ENCODE data around the gene DPH3. TPM values are rescaled to one million over a fixed set of nuclear protein-coding genes. Genes with fewer than 3 reads are reported as not detected.

Gene DPH3
- total and polyA plus RNA-seq, 7 donors = 23.5 to 108 (median 51.4) TPM

- no peaks in the 10 kb centered on the region for H3K36me3 ChIP-seq (ENCODE audit: insufficient read depth in 1 of 2, low read depth in 1 of 2)
- H3K27ac ChIP-seq = no peak overlapping the region
- DNase-seq (no peak), ATAC-seq (no peak)
- H3K27me3 ChIP-seq (ENCODE audit: insufficient read depth in 3 of 3, low read length in 2 of 3) = no peaks in the 10 kb centered on the region
- WGBS, 3 donors = 60 to 80% (median 63%) methylated on average over 3 of the region's 3 CpGs
- H3K4me1 ChIP-seq = peaks cover 14% of the 10 kb centered on the region
- no peak overlapping the region for H3K4me3 ChIP-seq
- no peaks in the 10 kb centered on the region for H3K9me3 ChIP-seq
- TF ChIP-seq, protein P1, sequence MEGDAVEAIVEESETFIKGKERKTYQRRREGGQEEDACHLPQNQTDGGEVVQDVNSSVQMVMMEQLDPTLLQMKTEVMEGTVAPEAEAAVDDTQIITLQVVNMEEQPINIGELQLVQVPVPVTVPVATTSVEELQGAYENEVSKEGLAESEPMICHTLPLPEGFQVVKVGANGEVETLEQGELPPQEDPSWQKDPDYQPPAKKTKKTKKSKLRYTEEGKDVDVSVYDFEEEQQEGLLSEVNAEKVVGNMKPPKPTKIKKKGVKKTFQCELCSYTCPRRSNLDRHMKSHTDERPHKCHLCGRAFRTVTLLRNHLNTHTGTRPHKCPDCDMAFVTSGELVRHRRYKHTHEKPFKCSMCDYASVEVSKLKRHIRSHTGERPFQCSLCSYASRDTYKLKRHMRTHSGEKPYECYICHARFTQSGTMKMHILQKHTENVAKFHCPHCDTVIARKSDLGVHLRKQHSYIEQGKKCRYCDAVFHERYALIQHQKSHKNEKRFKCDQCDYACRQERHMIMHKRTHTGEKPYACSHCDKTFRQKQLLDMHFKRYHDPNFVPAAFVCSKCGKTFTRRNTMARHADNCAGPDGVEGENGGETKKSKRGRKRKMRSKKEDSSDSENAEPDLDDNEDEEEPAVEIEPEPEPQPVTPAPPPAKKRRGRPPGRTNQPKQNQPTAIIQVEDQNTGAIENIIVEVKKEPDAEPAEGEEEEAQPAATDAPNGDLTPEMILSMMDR (IDR thresholded peaks at IDR 0.05) = no peak
- intact Hi-C loops (cut with DNase I) = loop anchor here in 1 of 2 donors (5.0 kb wide), 1 partner anchor 40 kb away; no protein-coding TSS in a partner anchor
Measured at GRCh38 chr3:16236856-16237393, 27.8 kb downstream of the DPH3 start.

DNA sequence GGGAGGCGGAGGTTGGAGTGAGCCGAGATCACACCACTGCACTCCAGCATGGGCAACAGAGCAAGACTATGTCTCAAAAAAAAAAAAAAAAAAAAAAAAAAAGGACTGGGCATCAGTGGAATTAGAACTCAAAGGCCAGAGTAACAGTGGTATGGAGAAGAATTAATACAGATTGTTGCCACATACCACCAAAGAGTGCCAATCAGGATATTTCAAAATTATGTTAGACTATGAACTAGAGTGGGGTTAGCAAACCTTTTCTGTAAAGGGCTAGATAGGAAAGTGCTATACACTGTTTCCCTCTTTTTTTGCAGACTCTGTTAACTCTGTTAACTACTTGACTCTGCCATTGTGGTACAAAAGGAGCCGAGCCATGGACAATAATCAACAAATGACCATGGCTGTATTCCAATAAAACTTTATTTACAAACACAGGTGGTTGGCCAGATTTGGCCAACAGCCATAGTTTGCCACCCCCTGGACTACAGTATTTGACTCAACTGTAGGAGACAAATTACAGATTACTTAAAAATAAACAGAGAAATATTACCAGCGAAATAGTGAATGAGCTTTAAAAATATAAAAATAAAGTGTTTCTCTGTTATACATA, 28.6 kb downstream of the DPH3 start:
- 84 to 89% (median 89%) methylated on average over 4 of the region's 4 CpGs for WGBS, 3 donors

DNA sequence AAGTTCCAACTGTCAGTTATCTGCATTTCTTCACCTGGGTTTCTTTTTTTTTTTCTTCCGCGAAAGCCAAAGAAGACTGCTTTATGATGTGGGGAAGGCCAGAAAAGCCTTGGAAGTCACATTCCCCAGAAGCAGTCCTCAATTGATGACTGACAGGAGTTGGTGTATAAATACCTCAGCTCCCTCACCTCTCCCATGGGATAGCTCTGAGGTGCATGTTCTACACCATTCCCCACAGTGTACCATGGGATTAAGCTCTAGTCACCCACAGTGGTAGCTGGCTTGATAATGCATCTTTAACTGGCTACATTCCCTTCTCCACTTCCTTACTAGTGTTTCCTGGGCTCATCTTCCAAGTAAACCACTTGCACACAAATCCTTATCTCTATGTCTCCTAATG, 30.5 kb downstream of the DPH3 start:
- Histone ChIP-seq H3K36me3 (ENCODE audit: insufficient read depth in 1 of 2, low read depth in 1 of 2) (no peaks in the 10 kb centered on the region), H3K4me1 (no peaks in the 10 kb centered on the region), H3K27me3 (ENCODE audit: insufficient read depth in 3 of 3, low read length in 2 of 3) (no peaks in the 10 kb centered on the region), H3K9me3 (no peaks in the 10 kb centered on the region), H3K4me3 (no peak overlapping the region), H3K27ac (no peak overlapping the region)
- WGBS, 3 donors = 88 to 100% (median 98%) methylated on average over 2 of the region's 2 CpGs
- intact Hi-C loops (cut with DNase I) = no loop called here
- TF ChIP-seq, protein P1 (IDR thresholded peaks at IDR 0.05) = no peak
- no peak for DNase-seq
- no peak for ATAC-seq

More for the DNA sequence above, 28.6 kb downstream of the DPH3 start:
- Histone ChIP-seq H3K4me3 (no peak overlapping the region), H3K27me3 (ENCODE audit: insufficient read depth in 3 of 3, low read length in 2 of 3) (no peaks in the 10 kb centered on the region), H3K4me1 (peaks cover 14% of the 10 kb centered on the region), H3K27ac (no peak overlapping the region), H3K36me3 (ENCODE audit: insufficient read depth in 1 of 2, low read depth in 1 of 2) (no peaks in the 10 kb centered on the region), H3K9me3 (no peaks in the 10 kb centered on the region)
- DNase-seq (no peak), ATAC-seq (no peak)
- TF ChIP-seq, protein P1 (IDR thresholded peaks at IDR 0.05) = no peak
- intact Hi-C loops (cut with DNase I) = loop anchor here in 1 of 2 donors (5.0 kb wide), 1 partner anchor 39 kb away; no protein-coding TSS in a partner anchor

DNA sequence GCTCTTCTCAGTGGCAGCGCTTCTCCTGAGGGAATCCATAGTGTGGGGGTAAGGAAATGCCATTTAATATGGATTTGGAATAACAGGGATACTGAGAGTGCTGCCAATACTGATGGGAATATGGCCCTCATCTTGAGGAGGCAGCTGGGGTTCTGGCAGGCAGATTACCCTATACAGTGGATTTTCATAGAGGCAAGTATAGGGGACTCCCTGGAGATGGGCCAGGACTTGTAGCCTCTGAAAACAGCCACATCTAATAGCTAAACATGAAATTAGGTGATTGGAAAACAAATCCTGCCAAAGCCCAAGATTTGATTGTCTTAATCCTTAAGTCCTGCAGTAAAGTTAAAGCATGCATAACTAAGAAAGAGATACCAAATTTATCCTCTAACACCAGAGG, 30.9 kb downstream of the DPH3 start:
- Histone ChIP-seq H3K27me3 (ENCODE audit: insufficient read depth in 3 of 3, low read length in 2 of 3) (peaks cover 0 to 2% (median 0%) of the 10 kb centered on the region in 3 donors), H3K4me3 (no peak overlapping the region), H3K9me3 (no peaks in the 10 kb centered on the region), H3K27ac (no peak overlapping the region), H3K36me3 (ENCODE audit: insufficient read depth in 1 of 2, low read depth in 1 of 2) (no peaks in the 10 kb centered on the region), H3K4me1 (no peaks in the 10 kb centered on the region)
- TF ChIP-seq, protein P1 (IDR thresholded peaks at IDR 0.05) = no peak
- intact Hi-C loops (cut with DNase I) = no loop called here
- 89 to 96% (median 92%) methylated on average over 1 of the region's 1 CpG for WGBS, 3 donors
- DNase-seq (no peak), ATAC-seq (no peak)

Data from psoas muscle (tissue), 8 donors.